22Rv1 (cell line): Measurements from ENCODE around the gene ZNF888.

ENCODE experiments used
- CTCF ChIP-seq: fragments of 450-650 bp; IDR thresholded peaks from 2 replicates; pipeline ENCODE4 v1.5.1; 2017; ENCODE audit warnings: mild to moderate bottlenecking
- ZFX ChIP-seq: fragments of 450-650 bp; IDR thresholded peaks from 2 replicates; pipeline ENCODE4 v1.6.1; 2017; ENCODE audit warnings: antibody characterized with exemption, borderline replicate concordance

GRCh38 chr19:52945652-52946321, 22.6 kb upstream of the ZNF888 start:
- TF ChIP-seq CTCF (no peak), ZFX (no peak)
